Lower leg skin (tissue), 4 donors: Measurements from ENCODE around the gene TANC1. TPM values are rescaled to one million over a fixed set of nuclear protein-coding genes. Genes with fewer than 3 reads are reported as not detected.

Source experiments
- DNase-seq, 2 donors: peaks; one replicate each; pipeline ENCODE4 v3.0.0-alpha.2; 2019; ENCODE audit warnings: low spot score in 2 of 2
- H3K4me3 ChIP-seq: fragments of 200-600 bp; sonication (generic); 2 replicates; pipeline ENCODE4 v1.5.1; 2017; ENCODE audit warnings: mild to moderate bottlenecking, low read depth; ENCODE audit not compliant: poor library complexity, severe bottlenecking
- POLR2A ChIP-seq, 2 donors: fragments of 450-650 bp; IDR thresholded peaks; one replicate each; pipeline ENCODE4 v1.6.1; 2016 to 2017; ENCODE audit warnings: antibody characterized with exemption in 2 of 2, mild to moderate bottlenecking in 1 of 2, moderate library complexity in 1 of 2
- WGBS, 2 donors: methylation state at CpG; one replicate each; pipeline ENCODE4 v1.1.5; 2018; 5-methylcytosine and 5-hydroxymethylcytosine counted together
- intact Hi-C: fragments of 100-400 bp; cut with DNase I; formaldehyde crosslinking; loops from one replicate; pipeline ENCODE4 v1.15.0; 2023; ENCODE audit warnings: low total_unique reads
- total RNA-seq, 4 donors: library from RNA; depleted of rRNA; stranded (reverse); fragments of >200 nt; gene quantifications; one replicate each; pipeline ENCODE4 v1.1.0, GENCODE V29; 2016
- TF ChIP-seq, protein P1 (sequence below), 3 donors: fragments of 450-650 bp; IDR thresholded peaks; one replicate each; pipeline ENCODE4 v1.5.1; 2016; ENCODE audit warnings: antibody characterized with exemption in 3 of 3, mild to moderate bottlenecking in 3 of 3, moderate library complexity in 2 of 3

TANC1 gene
- total RNA-seq, 4 donors from 2014 or later, result 65.8 to 111 (median 93.6) TPM

DNA sequence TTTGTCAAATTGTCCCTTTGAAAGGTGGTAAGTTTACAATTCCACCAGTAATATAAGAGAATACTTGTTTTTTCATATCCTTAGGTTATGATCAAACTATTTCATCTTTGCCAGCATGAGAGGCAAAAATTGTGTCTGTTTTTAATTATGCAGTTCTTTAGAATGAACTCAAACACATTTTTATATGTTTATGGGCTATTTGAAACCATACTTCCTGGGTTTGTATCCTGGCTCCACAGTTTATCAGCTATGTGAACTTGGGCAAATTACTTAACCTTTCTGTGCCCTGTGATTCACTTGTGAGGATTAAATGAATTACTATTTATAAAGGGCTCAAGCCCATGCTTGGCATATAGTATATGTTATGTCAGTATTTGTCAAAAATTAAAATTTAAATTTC is 109.4 kb downstream of the TANC1 start:
- TF ChIP-seq POLR2A (IDR thresholded peaks at IDR 0.05), result no peak
- TF ChIP-seq, protein P1, sequence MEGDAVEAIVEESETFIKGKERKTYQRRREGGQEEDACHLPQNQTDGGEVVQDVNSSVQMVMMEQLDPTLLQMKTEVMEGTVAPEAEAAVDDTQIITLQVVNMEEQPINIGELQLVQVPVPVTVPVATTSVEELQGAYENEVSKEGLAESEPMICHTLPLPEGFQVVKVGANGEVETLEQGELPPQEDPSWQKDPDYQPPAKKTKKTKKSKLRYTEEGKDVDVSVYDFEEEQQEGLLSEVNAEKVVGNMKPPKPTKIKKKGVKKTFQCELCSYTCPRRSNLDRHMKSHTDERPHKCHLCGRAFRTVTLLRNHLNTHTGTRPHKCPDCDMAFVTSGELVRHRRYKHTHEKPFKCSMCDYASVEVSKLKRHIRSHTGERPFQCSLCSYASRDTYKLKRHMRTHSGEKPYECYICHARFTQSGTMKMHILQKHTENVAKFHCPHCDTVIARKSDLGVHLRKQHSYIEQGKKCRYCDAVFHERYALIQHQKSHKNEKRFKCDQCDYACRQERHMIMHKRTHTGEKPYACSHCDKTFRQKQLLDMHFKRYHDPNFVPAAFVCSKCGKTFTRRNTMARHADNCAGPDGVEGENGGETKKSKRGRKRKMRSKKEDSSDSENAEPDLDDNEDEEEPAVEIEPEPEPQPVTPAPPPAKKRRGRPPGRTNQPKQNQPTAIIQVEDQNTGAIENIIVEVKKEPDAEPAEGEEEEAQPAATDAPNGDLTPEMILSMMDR (IDR thresholded peaks at IDR 0.05), result no peak

GRCh38 chr2:159078443-159078842 is 110.0 kb downstream of the TANC1 start:
- H3K4me3 ChIP-seq, result no peak overlapping the region
- DNase-seq, result no peak
- WGBS, 2 donors, result 91 to 98% methylated on average over 1 of the region's 1 CpG
- intact Hi-C loops, result no loop called here
- TF ChIP-seq, protein P1 (IDR thresholded peaks at IDR 0.05), result no peak
- no peak for TF ChIP-seq POLR2A (IDR thresholded peaks at IDR 0.05)

More for the DNA sequence above, 109.4 kb downstream of the TANC1 start:
- no peak overlapping the region for H3K4me3 ChIP-seq
- DNase-seq, result no peak
- intact Hi-C loops, result no loop called here

DNA sequence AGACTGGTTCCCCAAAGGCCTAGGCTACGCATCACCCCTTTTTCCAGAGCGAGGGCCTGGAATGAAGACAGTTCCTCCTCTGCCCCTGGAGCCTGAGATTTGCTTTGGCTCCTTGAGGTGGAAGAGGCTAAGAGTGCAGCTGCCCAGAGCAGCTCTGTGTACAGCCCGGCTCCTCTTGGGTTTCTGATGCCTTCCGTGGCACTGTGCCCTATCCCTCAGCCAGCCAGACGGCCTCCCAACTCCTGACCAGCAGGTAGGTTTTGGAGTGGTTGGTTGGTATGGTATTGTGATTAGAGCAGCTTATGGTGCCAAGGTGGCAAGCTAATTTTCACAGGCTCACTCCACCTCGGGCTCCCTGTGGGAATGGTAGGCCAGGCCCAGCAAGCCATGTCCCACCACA is 112.2 kb downstream of the TANC1 start:
- no peak overlapping the region for H3K4me3 ChIP-seq
- no peak for DNase-seq
- TF ChIP-seq, protein P1 (IDR thresholded peaks at IDR 0.05), result no peak
- no peak for TF ChIP-seq POLR2A (IDR thresholded peaks at IDR 0.05)
- intact Hi-C loops, result no loop called here
- 91 to 96% methylated on average over 5 to 6 of the region's 6 CpGs for WGBS, 2 donors

DNA sequence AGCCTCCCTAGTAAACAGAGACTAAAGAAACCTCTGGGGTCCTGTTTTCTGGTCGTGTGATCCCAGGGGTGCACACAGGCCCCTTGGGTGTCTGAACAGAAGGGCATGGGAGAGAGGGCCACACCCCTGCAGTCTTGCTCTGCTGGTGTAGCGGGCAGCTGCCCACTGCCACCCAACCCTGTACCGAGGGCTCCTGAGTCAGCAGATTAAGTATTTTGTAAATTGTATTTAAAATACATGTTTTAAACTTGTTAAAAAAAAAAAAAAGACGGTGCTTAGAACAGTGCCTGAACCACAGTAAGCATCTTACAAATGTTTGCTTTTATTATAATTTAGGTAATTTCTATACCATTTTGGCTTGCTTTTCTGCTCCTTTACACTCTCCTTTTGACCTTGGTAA is 113.7 kb downstream of the TANC1 start:
- no peak for TF ChIP-seq POLR2A (IDR thresholded peaks at IDR 0.05)
- TF ChIP-seq, protein P1 (IDR thresholded peaks at IDR 0.05), result no peak
- no peak for DNase-seq
- H3K4me3 ChIP-seq, result no peak overlapping the region
- intact Hi-C loops, result no loop called here
- 67 to 84% methylated on average over 4 of the region's 4 CpGs for WGBS, 2 donors

GRCh38 chr2:159084384-159085370 is 116.2 kb downstream of the TANC1 start:
- no peak for DNase-seq
- 45 to 47% methylated on average over 7 of the region's 7 CpGs for WGBS, 2 donors

More at GRCh38 chr2:159084384-159085370, 116.2 kb downstream of the TANC1 start:
- intact Hi-C loops, result no loop called here
- H3K4me3 ChIP-seq, result no peak overlapping the region
- TF ChIP-seq POLR2A (IDR thresholded peaks at IDR 0.05), result no peak
- TF ChIP-seq, protein P1 (IDR thresholded peaks at IDR 0.05), result no peak
